ENCODE data around the gene PDZD4.

The PDZD4 gene

DNA sequence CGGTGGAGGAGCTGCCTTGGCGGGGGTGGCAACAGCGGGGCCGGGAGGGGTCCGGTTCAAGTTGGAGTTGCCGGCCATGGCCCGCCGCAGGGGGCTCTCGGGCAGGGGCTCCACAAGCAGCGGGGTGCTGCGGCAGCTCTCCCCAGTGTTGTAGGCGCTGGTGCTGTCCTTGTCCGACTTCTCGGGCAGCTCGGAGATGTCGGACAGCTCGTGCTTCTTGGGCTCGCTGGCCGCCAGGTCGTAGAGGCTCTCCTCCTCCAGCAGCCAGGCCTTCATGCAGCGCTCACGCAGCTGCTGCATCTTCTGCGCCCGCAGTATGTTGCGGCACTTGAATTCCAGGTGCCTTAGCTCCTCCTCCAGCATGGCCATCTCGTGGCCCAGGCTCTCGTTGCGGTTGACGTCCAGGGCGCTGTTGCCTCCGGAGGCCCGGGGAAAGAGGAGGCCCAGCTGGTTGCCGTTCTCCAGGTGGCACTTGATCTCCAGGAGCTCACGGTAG is 26.2 kb downstream of the PDZD4 start:
- no peak for DNase-seq

DNA sequence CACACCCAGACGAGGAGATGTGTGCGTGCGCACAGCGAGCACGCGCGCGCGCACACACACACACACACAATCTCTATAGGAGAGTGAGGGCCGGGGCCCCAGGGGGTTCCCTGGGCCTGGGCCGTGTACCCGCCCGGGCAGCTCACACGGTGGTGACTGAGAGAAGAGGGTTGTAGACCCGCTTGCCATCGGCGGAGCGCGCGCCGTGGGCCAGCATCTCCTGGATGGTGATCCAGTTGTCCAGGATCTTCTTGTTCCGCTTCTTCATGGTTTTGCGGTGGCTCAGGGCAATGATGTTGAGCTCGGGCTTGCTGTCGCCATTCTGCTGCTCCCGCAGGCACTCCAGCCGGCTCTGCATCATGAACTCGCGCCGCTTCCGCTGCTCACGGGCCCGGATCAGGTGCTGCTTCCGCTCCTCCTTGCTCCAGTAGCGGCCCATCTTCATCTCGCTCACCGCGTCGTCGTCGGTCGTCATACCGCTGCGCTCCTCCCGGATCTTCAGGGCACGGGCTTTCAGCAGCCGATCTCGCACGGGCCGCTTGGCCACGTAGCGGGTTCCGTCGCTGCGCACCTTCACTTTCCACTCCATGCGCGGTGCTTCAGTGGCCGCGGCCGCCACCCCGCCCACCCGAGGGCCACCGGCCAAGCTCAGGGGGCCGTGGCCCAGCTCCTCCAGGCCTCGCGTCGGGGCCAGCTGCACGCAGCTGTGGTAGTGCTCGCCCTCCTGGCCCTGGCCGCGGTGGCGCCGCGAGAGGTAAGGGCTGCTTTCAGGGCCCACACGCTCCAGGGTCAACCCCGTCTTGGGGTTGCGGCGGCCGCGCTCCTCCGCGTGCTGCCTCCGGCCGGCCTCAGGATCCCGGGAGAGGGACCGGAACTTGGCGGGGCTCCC is 26.9 kb downstream of the PDZD4 start:
- DNase-seq: no peak

DNA sequence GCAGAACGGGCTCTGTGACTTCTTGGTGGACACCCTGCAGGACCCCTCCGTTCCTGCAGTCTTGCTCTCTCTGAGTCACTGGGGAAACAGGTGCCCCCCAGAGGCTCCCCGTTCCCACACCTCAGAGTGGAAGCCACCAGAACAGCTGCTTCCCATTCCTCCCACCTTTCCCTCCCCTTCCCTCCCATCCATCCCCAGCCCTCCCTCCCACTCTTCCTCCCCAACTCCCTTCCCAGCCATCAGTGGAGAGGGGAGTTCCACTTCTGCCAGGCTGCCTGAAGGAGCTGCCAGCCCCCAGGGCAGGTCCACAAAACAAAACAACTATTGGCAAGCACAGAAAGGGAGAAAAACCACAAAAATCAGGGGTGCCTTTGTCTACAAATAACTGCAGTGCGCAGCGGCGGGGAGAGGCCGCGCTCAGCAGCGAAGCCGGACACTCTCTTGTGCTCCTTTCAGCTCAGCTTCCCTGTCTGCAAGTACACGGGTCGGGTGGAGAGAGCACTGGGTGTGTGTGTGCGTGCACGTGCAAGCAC is 27.8 kb downstream of the PDZD4 start:
- DNase-seq: no peak

DNA sequence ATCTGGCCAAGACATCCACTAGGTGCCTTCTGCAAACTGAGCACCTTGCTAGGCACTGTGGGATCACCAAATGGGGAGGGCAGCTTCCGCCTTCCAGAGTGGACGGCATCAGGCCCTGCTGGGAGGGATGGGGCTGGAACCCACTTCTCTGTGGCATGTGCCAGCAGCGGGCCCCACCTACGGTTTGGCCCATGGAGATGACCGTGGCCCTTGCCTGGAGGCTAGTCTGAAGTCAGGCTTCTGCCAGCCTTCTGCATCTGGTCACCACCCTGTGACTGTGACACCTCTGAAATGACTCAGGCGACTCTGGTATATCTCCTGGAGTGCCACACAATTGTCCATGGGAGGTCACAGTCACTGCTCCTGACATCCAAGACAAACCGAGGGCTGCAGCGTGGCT is 28.7 kb downstream of the PDZD4 start:
- DNase-seq: no peak

DNA sequence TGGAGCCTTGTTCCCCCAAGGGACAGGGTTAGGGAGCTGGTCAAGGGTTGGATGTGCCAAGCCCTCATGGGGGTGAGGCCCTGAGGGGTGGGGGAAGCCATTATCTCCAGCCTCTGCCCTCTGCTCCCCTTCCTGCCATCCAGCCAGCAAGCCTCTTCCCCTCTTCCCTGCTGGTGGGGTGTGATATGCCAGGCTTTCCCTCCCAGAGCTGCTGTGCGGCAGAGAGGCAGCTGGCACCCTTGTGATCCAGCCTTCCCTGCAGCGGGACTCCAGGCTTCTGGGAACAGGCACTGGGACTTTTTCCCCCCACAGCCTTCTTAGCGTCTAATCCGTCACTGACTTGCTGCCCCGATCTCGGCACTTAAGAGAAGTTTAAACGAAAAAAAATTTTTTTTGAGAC is 29.6 kb downstream of the PDZD4 start:
- DNase-seq: no peak

DNA sequence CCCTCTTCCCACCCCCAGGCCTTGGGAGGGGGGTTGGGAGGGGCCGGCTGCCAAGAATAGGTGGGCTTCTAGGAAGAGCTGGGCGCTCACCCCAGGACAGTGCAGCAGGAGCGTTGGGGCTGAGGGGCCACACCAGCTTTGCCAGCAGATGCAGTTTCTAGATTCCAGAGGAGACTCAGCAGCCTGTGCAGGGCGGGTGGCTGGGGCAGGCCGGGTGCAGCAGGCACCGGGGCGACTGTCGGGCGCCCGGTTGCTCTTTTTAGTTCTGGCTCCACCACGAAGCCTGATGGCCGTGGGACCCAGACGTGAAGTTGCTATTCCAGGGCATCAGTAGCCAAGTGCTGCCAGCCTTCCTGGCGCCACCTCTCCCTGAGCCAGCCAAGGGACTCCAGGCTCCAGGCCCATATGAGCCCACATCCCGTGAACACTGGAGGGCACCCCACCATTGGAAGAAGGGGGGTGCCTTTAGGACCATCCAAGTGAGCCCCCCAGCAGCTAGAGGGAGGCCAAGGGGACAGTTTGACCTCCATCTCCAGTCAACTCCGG is 30.1 kb downstream of the PDZD4 start:
- no peak for DNase-seq

DNA sequence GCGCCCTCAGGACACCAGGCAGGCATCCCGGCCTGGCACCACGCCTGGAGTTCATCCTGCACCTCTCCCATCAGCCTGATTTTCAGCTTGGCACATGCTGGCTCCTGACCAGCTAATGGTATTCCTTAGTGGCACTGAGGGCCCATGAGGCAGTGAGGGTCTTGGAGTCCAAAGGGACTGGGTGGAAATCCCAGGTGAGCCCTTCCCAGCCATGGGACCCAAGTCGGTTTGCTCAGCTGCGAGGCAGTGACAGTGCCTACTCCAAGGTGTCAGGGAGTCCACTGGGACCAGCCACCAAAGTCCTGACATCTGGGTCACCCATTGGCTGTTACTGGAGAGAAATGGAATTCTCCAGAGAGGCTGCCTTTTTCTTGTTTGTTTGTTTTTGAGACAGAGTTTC is 31.0 kb downstream of the PDZD4 start:
- DNase-seq: no peak

DNA sequence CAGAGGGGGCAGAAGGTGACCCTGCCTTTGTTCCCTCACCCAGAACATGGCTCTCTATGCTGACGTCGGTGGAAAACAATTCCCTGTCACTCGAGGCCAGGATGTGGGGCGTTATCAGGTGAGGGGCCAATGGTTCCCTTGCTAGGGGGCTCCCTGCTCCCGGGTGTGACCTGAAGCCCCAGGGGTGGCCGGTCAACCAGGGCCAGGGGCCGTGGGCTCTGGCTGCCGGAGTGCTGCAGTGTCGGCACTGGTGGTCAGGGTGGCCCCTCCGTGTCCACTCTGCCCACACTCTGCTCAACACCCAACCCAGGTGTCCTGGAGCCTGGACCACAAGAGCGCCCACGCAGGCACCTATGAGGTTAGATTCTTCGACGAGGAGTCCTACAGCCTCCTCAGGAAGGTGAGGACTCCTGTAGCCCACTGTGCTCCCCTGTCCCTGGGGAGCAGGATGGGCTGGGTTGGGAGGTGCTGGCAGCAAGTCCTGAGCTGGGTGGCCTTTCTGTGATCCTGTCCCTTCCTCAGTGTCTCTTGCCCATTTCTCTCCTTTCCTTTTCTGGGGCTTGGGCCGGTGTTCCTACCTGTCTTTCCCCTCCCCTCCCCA is 32.8 kb downstream of the PDZD4 start:
- DNase-seq: no peak

DNA sequence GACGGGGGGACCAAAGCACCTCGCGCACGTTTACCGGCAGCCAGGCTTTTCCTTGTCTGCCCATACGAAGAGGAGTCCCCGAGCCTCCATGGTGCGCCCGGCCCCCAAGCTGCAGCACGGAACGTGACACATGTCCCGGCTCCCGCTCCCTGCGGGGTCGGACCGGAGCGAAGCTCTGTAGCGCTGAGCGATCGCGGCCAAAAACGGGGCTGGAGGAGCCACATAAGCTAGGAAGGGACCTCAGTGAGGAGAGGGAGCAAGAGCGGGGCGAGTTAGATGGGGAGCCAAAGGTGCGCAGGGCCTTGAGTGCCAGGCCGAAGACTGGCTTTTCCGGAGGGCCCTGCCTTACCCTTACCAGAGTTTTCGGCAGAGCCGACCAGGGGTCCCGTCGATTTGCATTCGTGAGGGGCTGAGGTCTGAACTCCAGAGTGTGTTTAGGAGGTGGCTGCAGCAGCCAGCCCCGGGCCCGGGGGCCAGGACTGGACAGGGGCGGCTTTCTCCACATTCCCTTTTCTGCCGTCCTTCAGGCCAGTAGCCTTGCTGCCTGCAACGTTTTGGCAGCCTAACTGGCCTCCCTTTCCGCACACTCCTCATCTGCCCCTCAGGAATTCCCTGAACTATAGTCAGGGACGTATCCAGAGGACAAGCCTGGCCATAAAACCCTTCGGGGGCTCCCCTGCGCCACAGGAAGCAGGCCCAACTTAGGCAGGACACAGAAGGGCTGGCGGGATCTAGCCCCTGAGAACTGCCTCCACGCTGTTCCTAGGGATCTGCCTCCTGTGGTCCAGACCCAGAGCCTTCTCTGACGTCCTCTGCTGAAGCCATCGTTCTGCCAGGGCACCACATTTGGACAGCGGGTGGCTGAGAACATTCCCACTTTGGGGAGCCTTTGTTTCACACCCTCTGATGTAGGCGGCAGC is 35.2 kb downstream of the PDZD4 start:
- peak; percentile 20 for DNase-seq

DNA sequence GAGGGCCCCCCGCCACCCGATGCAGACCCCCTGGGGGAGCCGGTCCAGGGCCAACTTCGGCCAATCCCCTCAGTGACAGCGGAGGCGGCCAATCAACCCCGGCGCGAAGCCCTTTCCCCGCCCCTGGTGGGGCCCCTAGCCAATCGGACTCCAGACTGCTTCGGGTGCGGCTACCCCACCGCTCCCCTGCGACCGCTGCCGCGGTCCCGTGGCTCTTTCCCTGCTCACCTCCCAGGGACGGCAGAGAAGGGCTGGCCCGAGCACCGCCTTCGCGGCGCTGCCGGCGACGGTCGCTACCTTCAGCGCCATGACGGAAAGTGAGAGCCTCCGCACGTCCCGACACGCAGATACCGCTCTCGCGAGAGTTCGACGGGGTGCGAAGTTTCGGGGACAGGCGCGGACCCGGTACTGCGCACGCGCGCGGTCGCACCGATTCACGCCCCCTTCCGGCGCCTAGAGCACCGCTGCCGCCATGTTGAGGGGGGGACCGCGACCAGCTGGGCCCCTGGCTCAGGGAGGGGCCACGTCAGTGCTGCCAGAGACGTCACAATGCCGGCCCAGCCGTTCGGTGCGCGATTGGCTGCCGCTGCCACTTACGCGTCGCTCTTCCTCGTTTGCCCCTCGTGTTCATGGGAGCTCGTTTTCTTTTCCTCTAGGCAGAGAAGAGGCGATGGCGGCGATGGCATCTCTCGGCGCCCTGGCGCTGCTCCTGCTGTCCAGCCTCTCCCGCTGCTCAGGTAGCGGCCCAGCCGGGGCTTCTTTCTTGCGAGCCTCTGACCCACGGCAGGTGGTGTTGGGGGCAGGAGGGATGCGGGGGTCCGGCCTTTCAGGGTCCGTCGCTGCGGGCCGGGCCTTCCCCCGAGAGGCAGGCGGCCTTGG is 36.1 kb downstream of the PDZD4 start, which contains the start of the genes IDH3G and SSR4:
Gene IDH3G, minus strand, starts transcription at position 358 of the 879 bp plus-strand sequence. Its CDS starts 49 bp downstream, at position 309.
Gene SSR4, plus strand, starts transcription at position 651 of the 879 bp plus-strand sequence. Its CDS starts 20 bp downstream, at position 671.
- peak; percentile 90 for DNase-seq

DNA sequence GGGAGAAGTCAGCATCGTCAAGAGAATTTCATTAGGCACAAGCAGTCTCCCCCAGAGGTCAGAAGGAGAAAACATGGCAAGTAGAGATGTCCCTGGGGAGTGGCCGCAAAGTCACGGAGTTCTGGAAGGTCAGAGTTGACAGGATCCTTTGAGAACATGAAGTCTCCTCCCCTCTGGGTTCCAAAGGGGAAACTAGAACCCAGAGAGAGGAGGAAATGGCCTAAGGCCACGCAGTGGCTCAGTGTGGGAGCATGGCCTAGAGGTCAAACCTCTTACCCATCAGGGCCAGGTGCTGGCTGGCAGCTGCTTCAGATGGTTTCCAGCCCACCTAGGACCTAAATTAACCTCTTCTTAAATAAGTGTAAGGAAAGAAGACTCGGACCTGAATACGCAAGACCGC is 37.1 kb downstream of the PDZD4 start:
- DNase-seq: no peak

DNA sequence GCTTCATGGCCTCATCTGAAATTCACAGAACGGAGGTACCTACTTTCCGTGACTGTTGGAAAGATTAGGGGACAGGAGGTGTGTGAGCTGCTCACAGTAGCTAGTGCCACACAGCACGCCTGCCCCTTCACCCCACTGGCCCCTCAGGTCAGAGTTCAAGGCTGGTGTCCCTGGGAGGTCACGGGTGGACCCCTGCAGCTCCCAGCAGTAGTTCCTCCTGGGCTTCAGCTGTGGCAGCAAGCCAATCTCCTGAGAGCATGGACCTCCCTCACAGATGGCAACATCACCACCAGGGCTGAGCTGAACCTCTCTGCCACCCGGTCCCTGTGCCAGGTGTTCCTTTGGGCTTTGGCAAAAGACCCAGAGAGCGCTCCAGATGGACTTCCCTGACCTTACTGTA is 38.0 kb downstream of the PDZD4 start:
- DNase-seq: no peak

DNA sequence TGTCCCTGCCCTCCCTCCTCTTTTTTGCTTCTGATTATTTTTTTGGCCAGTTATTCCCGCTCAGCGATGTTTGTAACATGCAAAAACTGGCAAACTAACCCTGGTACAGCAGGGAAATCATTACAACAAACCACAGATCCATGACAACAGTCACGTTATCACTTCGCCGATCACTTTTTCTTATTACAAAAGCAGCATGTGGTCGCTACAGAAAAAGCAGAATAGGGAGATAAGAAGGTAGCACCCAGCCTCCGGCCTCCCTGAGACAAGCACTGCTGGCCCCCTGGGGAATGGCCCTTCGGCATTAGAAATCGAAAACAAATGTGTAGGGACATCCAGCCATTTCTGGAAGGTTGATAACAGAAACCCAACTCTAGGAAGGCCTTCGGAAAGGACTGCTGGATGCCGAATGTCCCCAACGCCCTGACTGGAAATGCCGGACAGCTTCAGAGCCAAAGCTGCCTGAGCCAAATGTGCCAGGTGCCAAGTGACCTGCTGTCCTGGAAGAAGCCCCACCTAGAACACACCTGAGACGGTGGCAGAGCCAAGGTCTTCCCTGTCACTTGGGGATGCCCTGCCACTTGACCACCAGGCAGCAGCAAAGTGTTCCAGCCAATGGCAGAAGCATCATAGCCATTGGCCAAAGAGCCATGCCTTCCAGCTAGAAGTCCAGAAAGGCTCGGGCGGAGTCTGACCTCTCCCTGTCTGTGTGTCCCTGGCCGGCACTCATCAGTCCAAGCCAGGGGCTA is 39.1 kb downstream of the PDZD4 start:
- no peak for DNase-seq

DNA sequence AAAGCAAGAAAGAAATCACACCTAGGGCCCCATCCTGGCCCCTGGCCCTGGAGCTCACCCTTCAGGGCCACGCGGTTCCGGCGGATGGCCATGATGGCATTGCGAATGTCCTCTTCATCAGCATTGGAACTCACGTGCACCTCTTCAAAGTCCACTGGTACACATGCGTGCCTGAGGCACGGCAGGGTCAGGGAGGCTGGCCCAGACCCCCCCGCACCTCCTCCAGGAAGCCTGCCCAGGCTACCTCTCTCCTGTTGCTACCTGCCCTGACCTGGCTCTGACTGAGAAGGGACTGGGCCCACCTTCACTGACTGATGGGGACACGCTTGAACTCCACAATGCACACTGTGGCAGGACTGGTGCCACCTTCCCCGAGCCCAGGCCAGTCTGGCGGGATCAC is 40.7 kb downstream of the PDZD4 start:
- no peak for DNase-seq

DNA sequence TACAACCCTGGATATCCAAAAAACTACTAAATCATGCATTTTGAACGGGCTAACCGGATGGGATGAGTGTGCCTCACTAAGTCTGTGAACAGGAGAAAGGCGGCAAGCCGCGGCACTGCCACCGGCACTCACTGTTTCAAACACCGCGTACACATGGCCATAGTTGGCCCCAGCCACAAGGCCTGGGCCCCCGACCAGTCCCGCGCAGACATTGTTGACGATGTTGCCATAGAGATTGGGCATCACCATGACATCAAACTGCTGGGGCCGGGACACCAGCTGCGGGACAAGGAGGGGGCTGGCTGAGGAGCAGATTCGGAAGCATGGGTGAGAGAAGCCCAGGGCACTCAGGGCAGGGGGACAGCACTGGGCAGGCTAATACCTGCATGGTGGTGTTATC is 43.7 kb downstream of the PDZD4 start:
- DNase-seq: no peak

DNA sequence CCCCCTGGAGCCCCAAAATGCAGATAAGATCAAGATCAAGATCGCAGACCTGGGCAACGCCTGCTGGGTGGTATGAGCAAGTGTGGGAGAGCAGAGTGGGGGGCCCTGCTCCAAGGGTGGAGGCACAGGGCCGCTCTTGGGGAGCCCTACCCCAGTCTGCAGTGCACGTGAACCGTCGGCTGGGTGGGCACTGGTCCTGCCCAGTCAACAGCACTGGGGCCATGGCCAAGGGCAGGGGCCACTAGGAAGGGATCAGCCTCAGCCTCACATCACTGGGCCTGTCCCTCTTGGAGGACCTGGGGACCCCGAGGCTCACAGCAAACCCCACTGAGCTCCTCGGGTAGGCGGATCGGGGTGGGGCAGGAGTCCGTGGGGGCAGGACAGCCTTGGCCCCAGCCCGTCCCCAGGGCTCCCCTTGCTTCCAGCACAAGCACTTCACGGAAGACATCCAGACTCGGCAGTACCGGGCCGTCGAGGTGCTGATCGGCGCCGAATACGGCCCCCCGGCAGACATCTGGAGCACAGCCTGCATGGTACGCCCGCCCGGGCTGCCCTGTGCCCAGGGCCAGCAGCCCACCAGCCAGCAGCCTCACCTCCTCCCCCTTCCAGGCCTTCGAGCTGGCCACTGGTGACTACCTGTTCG is 45.9 kb downstream of the PDZD4 start:
- no peak for DNase-seq

DNA sequence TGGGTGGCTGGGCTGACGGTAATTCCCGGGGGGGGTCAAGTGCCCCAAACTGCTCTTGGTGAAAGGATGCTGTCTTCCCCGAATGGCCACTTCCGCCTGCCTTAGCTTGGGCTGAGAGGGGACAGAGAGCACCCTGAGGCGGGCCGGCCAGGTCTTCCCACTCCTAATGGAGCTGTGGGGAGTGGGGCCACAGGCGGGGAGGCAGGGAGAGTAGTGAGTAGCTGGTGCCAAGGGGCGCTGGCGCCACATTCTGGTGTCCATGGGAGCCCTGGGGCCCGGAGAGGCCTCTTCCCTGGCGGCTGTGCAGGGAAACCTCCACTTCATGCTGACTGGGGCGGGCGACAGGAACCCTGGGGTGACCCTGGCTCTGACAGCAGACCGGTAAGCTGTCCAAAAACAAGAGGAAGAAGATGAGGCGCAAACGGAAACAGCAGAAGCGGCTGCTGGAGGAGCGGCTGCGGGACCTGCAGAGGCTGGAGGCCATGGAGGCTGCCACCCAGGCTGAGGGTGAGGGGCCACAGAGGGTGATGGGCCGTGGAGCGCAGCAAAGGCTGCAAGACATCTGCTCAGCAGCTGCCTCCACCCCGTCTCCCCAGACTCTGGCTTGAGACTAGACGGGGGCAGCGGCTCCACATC is 46.8 kb downstream of the PDZD4 start:
- no peak for DNase-seq

DNA sequence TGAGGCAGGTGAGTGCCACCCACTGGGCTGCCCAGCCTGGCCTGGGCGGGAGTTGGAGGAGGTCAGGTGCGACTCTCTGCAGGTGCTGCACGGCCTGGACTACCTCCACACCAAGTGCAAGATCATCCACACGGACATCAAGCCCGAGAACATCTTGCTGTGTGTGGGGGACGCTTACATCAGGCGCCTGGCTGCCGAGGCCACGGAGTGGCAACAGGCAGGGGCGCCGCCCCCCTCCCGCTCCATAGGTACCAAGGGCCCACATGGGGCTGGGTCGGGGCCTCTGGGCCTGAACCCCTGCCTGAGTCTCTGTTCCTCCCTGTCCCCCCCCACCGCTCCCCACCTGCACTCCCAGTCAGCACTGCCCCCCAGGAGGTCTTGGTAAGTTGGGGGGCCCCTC is 47.5 kb downstream of the PDZD4 start:
- no peak for DNase-seq

DNA sequence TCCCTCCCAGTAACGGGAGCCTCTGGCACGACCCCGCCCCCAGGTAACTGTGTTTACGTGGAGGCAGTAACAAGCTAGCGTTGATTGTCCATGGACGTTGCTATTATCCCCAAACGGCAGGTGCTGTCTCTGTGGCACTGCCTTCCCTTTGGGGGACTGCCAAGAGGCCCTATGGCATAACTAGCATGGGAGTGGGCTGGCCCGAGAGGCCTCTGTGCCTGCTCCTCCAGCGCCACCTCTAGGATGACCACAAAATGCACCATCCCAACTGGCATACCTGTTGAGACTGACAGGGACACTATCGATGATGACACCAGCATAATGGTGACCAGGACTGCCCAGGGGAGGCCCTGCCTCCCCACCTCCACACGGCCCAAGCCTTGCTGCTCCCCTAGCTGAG is 48.0 kb downstream of the PDZD4 start:
- no peak for DNase-seq

Data from stimulated activated CD4-positive, alpha-beta T cell treated with anti-CD3 and anti-CD28 coated beads, Interleukin-4, amount 100 ng/mL, for 1 hour (primary cell).